Cardiac muscle cell (in vitro differentiated cells and primary cell): ENCODE results near the gene FTO. TPM values are rescaled to one million over a fixed set of nuclear protein-coding genes. Genes with fewer than 3 reads are reported as not detected.

Source experiments
- DNase-seq, 2 donors: peaks; one replicate each; pipeline versions ENCODE4 v3.0.0 to v3.0.0-alpha.2; 2010 to 2017; ENCODE audit warnings: low read depth in 1 of 2, low spot score in 1 of 2
- H3K27ac ChIP-seq: fragments of 200-600 bp; sonication (generic); 2 replicates; pipeline ENCODE4 v1.5.1; 2016
- H3K27me3 ChIP-seq: fragments of 200-600 bp; sonication (generic); 2 replicates; pipeline ENCODE4 v1.6.0; 2016; ENCODE audit warnings: control low read depth
- H3K36me3 ChIP-seq: fragments of 200-600 bp; sonication (generic); 2 replicates; pipeline ENCODE4 v1.5.1; 2016; ENCODE audit warnings: control low read depth
- H3K4me1 ChIP-seq: fragments of 200-600 bp; sonication (generic); 2 replicates; pipeline ENCODE4 v1.8.1; 2017; ENCODE audit warnings: low read depth, mild to moderate bottlenecking, mixed run types
- H3K4me3 ChIP-seq: fragments of 200-600 bp; sonication (generic); 2 replicates; pipeline ENCODE4 v1.5.1; 2016; ENCODE audit warnings: mild to moderate bottlenecking
- H3K9me3 ChIP-seq: fragments of 200-600 bp; sonication (generic); 2 replicates; pipeline ENCODE4 v1.5.1; 2017; ENCODE audit warnings: low read depth, mild to moderate bottlenecking, control low read depth
- CTCF ChIP-seq: IDR thresholded peaks from 2 replicates; pipeline ENCODE4 v1.5.1; 2012; ENCODE audit warnings: low read depth, mild to moderate bottlenecking, low read length
- polyA plus RNA-seq: library from polyadenylated mRNA; unstranded; fragments of >200 nt; fragmentation: Nextera tagmentation; extraction: Ambion mirVana; gene quantifications from 2 replicates; pipeline ENCODE4 v1.2.1, GENCODE V29; 2016
- total RNA-seq: library from RNA; depleted of rRNA; stranded (reverse); fragments of >200 nt; gene quantifications from 2 replicates; pipeline ENCODE4 v1.2.3, GENCODE V29; 2016

Gene FTO
- total and polyA plus RNA-seq, 2 experiments from 2014 or later: 77.7 to 93.8 TPM

- H3K4me3 ChIP-seq: no peak overlapping the region
- DNase-seq: peak; percentile 58 to 90
- H3K27ac ChIP-seq: no peak overlapping the region
- no peaks in the 10 kb centered on the region for H3K27me3 ChIP-seq
- no peaks in the 10 kb centered on the region for H3K36me3 ChIP-seq
- TF ChIP-seq CTCF: peak; percentile 77
- peaks cover 33% of the 10 kb centered on the region for H3K4me1 ChIP-seq
- no peaks in the 10 kb centered on the region for H3K9me3 ChIP-seq
Measured at GRCh38 chr16:53892155-53892554, 188.2 kb downstream of the FTO start.

- TF ChIP-seq CTCF: no peak
- Histone ChIP-seq H3K9me3 (no peaks in the 10 kb centered on the region), H3K27me3 (no peaks in the 10 kb centered on the region), H3K27ac (peak overlapping the region; percentile 11), H3K4me1 (peaks cover 33% of the 10 kb centered on the region), H3K36me3 (no peaks in the 10 kb centered on the region), H3K4me3 (no peak overlapping the region)
- peak in 1 of 2 donors; percentile 55 for DNase-seq
Measured at GRCh38 chr16:53893731-53894435, 189.9 kb downstream of the FTO start.

- Histone ChIP-seq H3K4me3 (no peak overlapping the region), H3K9me3 (no peaks in the 10 kb centered on the region), H3K27me3 (no peaks in the 10 kb centered on the region), H3K36me3 (no peaks in the 10 kb centered on the region), H3K27ac (peak overlapping the region; percentile 10), H3K4me1 (peaks cover 34% of the 10 kb centered on the region)
- no peak for TF ChIP-seq CTCF
- no peak for DNase-seq
Measured at GRCh38 chr16:53894686-53895085, 190.7 kb downstream of the FTO start.

- Histone ChIP-seq H3K36me3 (no peaks in the 10 kb centered on the region), H3K27ac (peak overlapping the region; percentile 10), H3K27me3 (no peaks in the 10 kb centered on the region), H3K4me1 (peaks cover 42% of the 10 kb centered on the region), H3K4me3 (no peak overlapping the region), H3K9me3 (no peaks in the 10 kb centered on the region)
- TF ChIP-seq CTCF: no peak
- DNase-seq: peak in 1 of 2 donors; percentile 23
Measured at GRCh38 chr16:53895433-53895832, 191.5 kb downstream of the FTO start.

GRCh38 chr16:53895851-53896250 is 191.9 kb downstream of the FTO start:
- DNase-seq: no peak
- H3K27me3 ChIP-seq: no peaks in the 10 kb centered on the region
- no peak for TF ChIP-seq CTCF

More at GRCh38 chr16:53895851-53896250, 191.9 kb downstream of the FTO start:
- Histone ChIP-seq H3K36me3 (no peaks in the 10 kb centered on the region), H3K9me3 (no peaks in the 10 kb centered on the region), H3K4me1 (peaks cover 46% of the 10 kb centered on the region), H3K4me3 (no peak overlapping the region), H3K27ac (peak overlapping the region; percentile 10)
